Dermis blood vessel endothelial cell (primary cell): ENCODE results near the gene PTCD2. TPM values are rescaled to one million over a fixed set of nuclear protein-coding genes. Genes with fewer than 3 reads are reported as not detected.
A peak's percentile ranks its signal among the peaks of the same experiment; 100 is the strongest.

Experiments
- DNase-seq: peaks from one replicate; pipeline ENCODE4 v3.0.0; 2010
- total RNA-seq: library from RNA; depleted of rRNA; stranded (reverse); fragments of >200 nt; gene quantifications from 2 replicates; pipeline ENCODE4 v1.2.3, GENCODE V29; 2014

PTCD2 gene
- total RNA-seq, 1 donor from 2014 or later, result 3.9 TPM

GRCh38 chr5:72351376-72351775 lies 31.2 kb downstream of the PTCD2 start:
- no peak for DNase-seq

DNA sequence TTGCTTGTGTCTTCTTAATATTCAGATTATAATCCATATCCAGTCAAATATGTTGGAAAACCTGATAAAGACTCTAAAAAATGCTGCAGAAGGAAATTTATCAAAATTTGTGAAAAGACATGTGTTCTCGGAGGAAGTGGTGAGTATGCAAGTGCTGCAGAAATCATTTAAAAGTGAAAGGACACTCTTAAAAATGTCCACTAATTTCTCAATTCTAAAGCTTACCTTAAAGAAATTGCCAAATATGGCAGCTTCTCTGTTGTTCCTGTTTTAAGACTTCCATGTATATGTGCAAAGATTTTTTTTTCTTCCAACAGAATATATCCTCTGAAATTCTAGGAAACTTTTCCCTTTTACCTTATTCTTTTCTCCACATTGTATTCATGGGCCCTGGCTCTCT lies 32.4 kb downstream of the PTCD2 start:
- DNase-seq, result no peak

GRCh38 chr5:72353046-72353445 lies 32.9 kb downstream of the PTCD2 start:
- no peak for DNase-seq

- DNase-seq, result peak; percentile 70
Observed at GRCh38 chr5:72355706-72356299, 35.6 kb downstream of the PTCD2 start.

- no peak for DNase-seq
Observed at GRCh38 chr5:72356361-72356760, 36.2 kb downstream of the PTCD2 start.

DNA sequence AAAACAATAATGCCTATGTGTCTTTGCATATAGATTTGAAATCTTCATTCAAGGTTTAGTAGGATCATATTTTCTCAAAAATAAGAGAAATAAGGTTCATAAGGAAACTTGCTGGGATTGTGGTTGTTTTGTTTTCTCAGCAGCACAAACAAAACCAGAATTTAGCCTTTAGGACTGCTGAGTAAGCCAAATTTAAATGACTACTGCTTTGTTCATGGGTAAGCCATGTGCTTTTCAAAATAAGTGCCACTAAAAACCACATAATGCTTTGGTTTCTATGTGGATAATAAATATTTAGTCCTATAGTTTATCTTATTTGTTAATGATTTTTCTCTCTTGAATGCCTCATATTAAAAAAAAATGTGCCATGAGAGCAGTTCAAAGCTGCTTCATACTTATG lies 38.8 kb downstream of the PTCD2 start:
- no peak for DNase-seq

DNA sequence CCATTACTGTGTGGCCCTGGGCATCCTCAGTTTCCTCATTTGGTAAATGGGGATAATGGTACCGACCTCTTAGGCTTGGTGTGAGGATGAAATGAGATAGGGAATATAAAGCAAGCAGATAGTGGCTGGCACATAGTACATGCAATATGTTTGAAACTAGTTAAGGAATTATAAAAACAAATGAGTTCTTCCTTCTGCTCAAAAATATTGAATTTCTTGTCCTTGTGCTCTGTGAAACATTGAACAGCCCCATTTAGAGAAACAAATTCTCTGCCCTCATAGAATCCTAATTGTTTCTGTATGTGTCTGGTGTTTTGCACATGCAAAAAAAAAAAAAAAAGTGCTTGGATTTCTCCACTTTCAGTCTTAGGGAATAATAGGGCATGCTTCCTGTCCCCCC lies 39.7 kb downstream of the PTCD2 start:
- no peak for DNase-seq

DNA sequence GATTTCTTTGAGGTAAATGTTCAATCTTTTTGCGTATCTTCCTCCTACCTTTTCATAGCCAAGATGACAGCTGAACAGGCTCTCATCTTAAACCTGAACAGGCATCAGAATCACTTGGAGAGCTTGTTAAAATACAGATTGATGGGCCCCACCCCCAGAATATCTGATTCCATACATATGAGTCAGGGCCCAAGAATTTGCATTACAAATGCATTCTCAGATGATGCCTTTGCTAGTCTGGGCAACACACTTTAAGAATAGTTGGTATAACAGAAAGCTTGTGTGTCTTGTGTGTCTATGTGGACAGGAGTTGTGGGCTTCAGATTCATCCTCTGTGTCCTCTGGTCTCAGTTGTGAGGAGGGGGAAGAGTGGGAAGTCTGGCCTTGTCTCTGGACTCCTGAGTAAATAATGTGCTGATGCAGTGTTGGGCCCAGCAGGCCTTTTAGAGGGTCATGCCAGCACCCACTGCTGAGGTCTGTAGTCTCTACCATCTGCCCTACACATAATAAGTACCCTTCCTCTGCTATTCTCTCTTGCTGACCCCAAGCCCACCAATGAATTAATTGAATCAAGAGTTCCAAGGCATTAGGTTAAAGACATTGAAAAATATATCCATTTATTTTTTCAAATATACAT lies 43.1 kb downstream of the PTCD2 start:
- DNase-seq, result peak; percentile 65

DNA sequence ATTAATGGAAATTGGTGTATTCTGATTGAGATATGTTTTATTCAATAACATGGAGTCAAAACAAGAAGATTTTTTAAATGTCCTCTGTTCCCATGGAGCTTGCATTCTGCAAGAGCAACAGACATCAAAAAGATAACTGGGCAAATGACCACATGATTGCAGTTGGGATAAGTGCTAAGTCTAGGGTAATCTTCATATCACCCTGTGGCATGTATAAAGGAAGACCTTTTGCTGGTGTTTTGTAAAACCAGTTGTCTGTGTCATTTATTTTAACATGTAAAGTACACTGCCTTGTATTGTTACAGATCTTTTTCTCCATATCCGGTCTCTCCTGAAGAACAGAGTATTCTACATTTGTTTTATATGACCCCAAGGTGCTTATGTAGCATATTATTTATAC lies 44.0 kb downstream of the PTCD2 start:
- no peak for DNase-seq

GRCh38 chr5:72364951-72365350 lies 44.8 kb downstream of the PTCD2 start:
- no peak for DNase-seq

- peak; percentile 90 for DNase-seq
Observed at GRCh38 chr5:72366324-72366976, 46.3 kb downstream of the PTCD2 start.

DNA sequence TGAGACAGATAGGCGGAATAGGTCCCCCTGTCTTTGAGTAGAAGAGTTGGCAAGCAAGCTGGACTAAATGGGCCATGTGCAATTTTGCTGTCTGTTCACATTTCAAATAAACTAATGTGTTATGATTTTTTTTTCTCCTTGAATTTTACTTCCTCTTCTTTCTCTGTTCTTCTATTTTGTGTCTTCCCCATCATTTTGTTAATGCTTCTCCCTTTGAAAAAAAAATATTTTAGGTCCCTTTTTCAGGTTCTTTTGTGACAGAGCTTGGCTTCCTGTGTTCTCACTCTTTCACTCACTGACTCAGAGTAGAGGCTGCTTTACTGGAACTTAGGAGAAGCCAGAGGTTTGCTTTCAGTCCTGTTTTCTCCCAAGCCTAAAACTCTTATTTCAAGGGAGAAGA lies 48.1 kb downstream of the PTCD2 start:
- no peak for DNase-seq

DNA sequence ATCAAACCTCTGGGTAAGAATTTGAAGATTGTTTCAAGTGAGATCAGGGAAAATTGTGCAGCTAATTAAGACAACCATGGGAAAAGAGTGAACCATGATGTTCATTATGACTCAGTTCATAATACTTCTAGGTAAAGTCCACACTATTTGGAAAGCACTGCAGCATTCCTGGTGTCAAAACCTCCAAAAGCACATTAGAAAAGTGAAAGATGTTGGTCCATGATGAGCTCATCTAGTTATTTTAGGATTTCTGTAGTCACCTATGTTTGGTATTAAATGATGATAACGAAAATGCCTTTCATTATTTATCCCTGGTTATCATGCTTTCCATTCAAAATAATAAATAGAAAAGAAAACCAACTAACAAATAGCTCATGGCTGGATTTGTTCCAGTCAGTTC lies 49.1 kb downstream of the PTCD2 start:
- DNase-seq, result no peak

DNA sequence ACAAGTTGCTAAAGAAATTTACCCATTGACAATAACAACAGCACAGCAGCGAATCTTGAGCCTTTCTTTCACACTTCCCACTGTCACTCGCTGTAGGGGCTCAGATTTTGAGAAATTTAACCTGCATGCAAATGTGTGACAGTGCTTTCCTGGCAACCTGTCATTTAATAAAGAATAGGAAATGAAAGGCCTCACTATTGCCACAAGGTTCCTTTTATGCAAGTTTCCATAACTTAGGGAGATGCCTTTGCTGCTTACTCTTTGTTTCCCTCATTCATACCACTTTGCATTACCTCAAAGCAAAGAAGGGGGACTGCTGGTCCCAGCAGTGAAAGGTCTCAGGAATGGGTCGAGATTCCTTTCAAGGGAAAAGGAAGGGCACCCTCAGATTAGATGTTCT lies 49.5 kb downstream of the PTCD2 start:
- DNase-seq, result no peak

DNA sequence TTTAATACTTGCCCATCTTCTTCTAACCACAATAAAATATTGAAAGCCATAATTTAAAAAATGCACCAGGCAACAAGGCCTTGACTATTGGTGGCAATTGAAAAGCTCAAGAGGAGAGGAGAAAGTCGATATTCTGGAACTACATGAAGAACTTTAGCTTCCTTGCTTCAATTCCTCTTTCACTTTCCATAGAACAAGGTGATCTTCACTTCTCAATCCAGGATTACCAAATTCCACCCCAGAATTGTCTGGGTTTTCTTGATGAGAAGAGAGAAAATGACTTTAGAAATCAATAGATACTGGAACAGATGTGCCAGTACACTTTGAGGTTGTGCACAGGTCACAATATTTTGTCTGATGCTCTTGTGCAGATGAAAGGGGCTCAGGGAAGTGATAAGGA lies 52.2 kb downstream of the PTCD2 start:
- no peak for DNase-seq

DNA sequence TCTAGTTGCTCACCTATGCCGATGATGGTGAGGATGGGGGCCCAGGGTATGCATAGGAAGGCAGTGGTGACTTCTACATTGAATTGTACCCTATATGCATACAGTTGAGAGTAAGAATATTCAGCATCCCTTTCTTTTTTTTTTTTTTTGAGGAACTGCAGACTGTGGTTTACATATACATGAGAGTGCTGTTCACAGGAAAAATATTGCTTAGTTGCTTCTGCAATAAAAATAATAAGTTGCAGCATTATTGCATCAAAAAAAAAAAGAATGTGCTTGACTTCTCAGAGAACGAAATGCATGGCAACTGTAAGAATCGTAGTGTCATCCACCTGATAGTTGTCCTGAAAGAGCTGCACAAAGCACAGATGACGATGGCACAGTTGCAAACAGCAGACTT lies 52.8 kb downstream of the PTCD2 start:
- DNase-seq, result no peak

- no peak for DNase-seq
Observed at GRCh38 chr5:72374844-72375243, 54.7 kb downstream of the PTCD2 start.

- DNase-seq, result no peak
Observed at GRCh38 chr5:72376381-72376780, 56.2 kb downstream of the PTCD2 start.

- DNase-seq, result no peak
Observed at GRCh38 chr5:72377910-72378638, 57.9 kb downstream of the PTCD2 start.

GRCh38 chr5:72378639-72379289 lies 58.6 kb downstream of the PTCD2 start:
- peak; percentile 96 for DNase-seq

DNA sequence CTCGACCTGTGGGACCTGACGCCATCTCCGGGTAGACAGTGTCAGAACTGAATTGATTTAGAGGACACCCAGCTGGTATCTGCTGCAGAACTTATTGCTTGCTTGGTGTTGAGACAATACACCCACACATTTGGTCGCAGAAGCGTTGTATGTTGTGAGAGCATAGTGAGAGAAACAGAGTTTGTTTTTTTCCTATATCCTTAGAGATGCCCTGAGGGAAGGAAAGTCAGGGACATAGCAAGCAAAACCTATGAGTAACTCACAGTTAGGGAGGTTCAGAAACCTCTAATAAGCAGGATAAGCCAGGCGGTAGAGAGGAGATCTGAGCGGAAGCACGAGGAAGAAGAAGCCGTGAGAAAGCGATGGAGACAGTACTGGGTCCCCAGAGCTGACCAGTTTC lies 59.8 kb downstream of the PTCD2 start:
- peak; percentile 42 for DNase-seq

DNA sequence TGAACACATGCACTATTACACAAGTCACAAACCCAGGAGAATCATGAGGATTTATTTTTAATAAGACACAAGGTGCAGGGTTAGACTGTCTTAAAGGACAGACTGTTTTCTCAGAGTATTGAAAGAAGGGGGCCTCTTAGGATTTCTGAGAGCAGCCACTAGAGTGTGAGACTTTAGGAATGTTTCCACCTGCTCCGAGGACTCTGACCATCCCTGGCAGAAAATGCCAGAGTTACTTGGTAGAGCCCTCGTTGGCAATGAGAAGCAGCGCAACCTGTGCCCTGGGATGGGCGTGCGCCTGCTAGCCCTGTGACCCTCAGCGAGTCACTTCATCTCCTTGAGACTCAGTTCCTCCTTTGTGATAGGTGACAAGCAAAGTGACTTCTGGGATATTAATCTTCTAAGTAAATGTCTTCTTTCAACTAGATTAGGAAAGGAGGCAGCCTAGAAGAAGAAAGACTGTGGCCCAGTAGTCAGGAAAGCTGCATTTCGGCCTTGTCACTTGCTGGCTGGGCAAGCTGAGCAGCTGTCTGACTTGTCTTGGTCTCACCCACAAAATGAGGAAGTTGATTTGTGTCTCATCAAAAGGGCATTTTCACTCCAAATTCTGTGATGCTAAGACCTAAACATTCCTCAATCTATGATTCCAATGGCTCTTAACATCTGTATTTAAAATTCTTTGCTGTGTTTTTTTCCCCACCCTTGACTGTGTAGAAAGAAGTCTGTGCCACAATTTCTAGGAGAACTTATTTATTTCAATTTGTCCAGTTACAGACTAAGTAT lies 60.5 kb downstream of the PTCD2 start:
- DNase-seq, result no peak
